Lung (tissue), 16 donors: Measurements from ENCODE around the gene ABCB8. TPM values are rescaled to one million over a fixed set of nuclear protein-coding genes. Genes with fewer than 3 reads are reported as not detected.

Experiments used
- ATAC-seq: fragments of 200-7000 bp; cut with Tn5 transposase; one replicate; pipeline ENCODE4 v1.9.1; 2020; ENCODE audit warnings: moderate number of reproducible peaks; ENCODE audit not compliant: insufficient read depth, low FRiP score
- DNase-seq, 3 donors: peaks; one replicate each; pipeline ENCODE4 v3.0.0-alpha.2; 2013 to 2017
- H3K27ac ChIP-seq, 2 donors: one replicate each; pipeline ENCODE4 v1.5.1; 2013; ENCODE audit warnings: mild to moderate bottlenecking in 2 of 2, moderate library complexity in 2 of 2, control low read depth in 1 of 2, inconsistent platforms in 1 of 2, low read depth in 1 of 2, low read length in 1 of 2
- H3K27me3 ChIP-seq, 3 donors: one replicate each; pipeline ENCODE4 v1.5.1; 2013; ENCODE audit warnings: low read length in 2 of 3; ENCODE audit not compliant: control insufficient read depth in 3 of 3, insufficient read depth in 3 of 3
- H3K36me3 ChIP-seq, 4 donors: one replicate each; pipeline ENCODE4 v1.5.1; 2013; ENCODE audit warnings: low read length in 4 of 4, mild to moderate bottlenecking in 1 of 4, moderate library complexity in 1 of 4; ENCODE audit not compliant: control insufficient read depth in 4 of 4, insufficient read depth in 4 of 4
- H3K4me1 ChIP-seq, 5 donors: one replicate each; pipeline ENCODE4 v1.5.1; 2013; ENCODE audit warnings: low read length in 5 of 5, mild to moderate bottlenecking in 2 of 5, moderate library complexity in 1 of 5; ENCODE audit not compliant: control insufficient read depth in 5 of 5, insufficient read depth in 5 of 5
- H3K4me3 ChIP-seq: one replicate; pipeline ENCODE4 v1.5.1; 2013; ENCODE audit warnings: mild to moderate bottlenecking, control low read depth, moderate library complexity
- H3K9ac ChIP-seq, 2 donors: one replicate each; pipeline ENCODE4 v1.5.1; 2013; ENCODE audit warnings: low read length in 2 of 2, control low read depth in 1 of 2; ENCODE audit not compliant: insufficient read depth in 1 of 2
- H3K9me3 ChIP-seq, 4 donors: one replicate each; pipeline ENCODE4 v1.5.1; 2013; ENCODE audit warnings: low read length in 3 of 4, mild to moderate bottlenecking in 1 of 4, moderate library complexity in 1 of 4; ENCODE audit not compliant: control insufficient read depth in 4 of 4, insufficient read depth in 3 of 4
- CTCF ChIP-seq: IDR thresholded peaks from 2 replicates; pipeline ENCODE4 v1.5.1; 2012; ENCODE audit warnings: mild to moderate bottlenecking; ENCODE audit errors: control extremely low read depth, extremely low read depth
- WGBS, 2 donors: extraction: QIAGEN DNeasy Blood & Tissue Kit; methylation state at CpG; one replicate each; pipeline ENCODE4 v1.1.7; 2013; 5-methylcytosine and 5-hydroxymethylcytosine counted together
- long read RNA-seq, 5 donors: transcript quantifications; one replicate each; lab custom pipeline, GENCODE V29; 2026
- polyA plus RNA-seq, 2 donors: library from polyadenylated mRNA; stranded (reverse); fragments of 200-250 nt; gene quantifications; one replicate each; pipeline ENCODE4 v1.2.1, GENCODE V29; 2013
- total RNA-seq, 2 donors: library from RNA; depleted of rRNA in 1 of 2; stranded (reverse); fragments of >200 nt in 1 of 2; gene quantifications; one replicate each; pipeline ENCODE4 v1.2.1, GENCODE V29; 2014 to 2021
- donor health status: control.
- donor health status: control.
- donor health status: Bipolar disorder and iron deficiency.
- donor health status: healthy.
- donor health status: DM: yes; HTN: yes; CAD: no.

Gene ABCB8
- total RNA-seq (10 to 100 TPM; 21.8 to 61.5 TPM), polyA plus RNA-seq (10 to 100 TPM; 28.7 to 28.9 TPM)
- long read RNA-seq, donor 1, full-length matches to known transcripts: 1 of 1 reads
- long read RNA-seq, donor 1, partial matches to known transcripts: 0 of 1 reads
- long read RNA-seq, donor 1, other reads (novel, unspliced or antisense): 0 of 1 reads
- long read RNA-seq, donor 2, full-length matches to known transcripts: 1 of 1 reads
- long read RNA-seq, donor 2, partial matches to known transcripts: 0 of 1 reads
- long read RNA-seq, donor 2, other reads (novel, unspliced or antisense): 0 of 1 reads
- long read RNA-seq, donor 3, partial matches to known transcripts: 0 of 1 reads
- long read RNA-seq, donor 3, other reads (novel, unspliced or antisense): 0 of 1 reads
- long read RNA-seq, donor 4, partial matches to known transcripts: 0 of 6 reads
- long read RNA-seq, donor 4, other reads (novel, unspliced or antisense): 5 of 6 reads
- long read RNA-seq, donor 5, full-length matches to known transcripts: 3 of 9 reads
- long read RNA-seq, donor 5, partial matches to known transcripts: 6 of 9 reads
- long read RNA-seq, donor 5, other reads (novel, unspliced or antisense): 0 of 9 reads

- no peaks in the 10 kb centered on the region for H3K27me3 ChIP-seq
- H3K9me3 ChIP-seq: no peaks in the 10 kb centered on the region
- TF ChIP-seq CTCF: peak; percentile 34
- peak within 1 kb of the TSS; percentile 69 for H3K4me3 ChIP-seq
- peak within 1 kb of the TSS in 1 of 2 donors; percentile 61 for H3K9ac ChIP-seq
- peaks cover 0 to 3% (median 0%) of the 10 kb centered on the region in 4 donors for H3K36me3 ChIP-seq
- peak within 1 kb of the TSS; percentile 83 to 88 for H3K27ac ChIP-seq
- DNase-seq: peak; percentile 99 to 100 (median 100)
- peaks cover 0 to 21% (median 0%) of the 10 kb centered on the region in 5 donors for H3K4me1 ChIP-seq
- 1% methylated on average over 52 to 53 of the region's 53 CpGs for WGBS, 2 donors
- peak; percentile 95 for ATAC-seq
Observed at GRCh38 chr7:151028131-151028947, at the start of gene ABCB8. TSS of gene ABCB8 (plus strand) at chr7:151028450. CDS start at chr7:151028516, 66 bp downstream.

- H3K9ac ChIP-seq: no peak overlapping the region
- peaks cover 0 to 48% (median 17%) of the 10 kb centered on the region in 5 donors for H3K4me1 ChIP-seq
- ATAC-seq (no peak), DNase-seq (no peak)
- no peaks in the 10 kb centered on the region for H3K36me3 ChIP-seq
- H3K27me3 ChIP-seq: peaks cover 3 to 26% (median 6%) of the 10 kb centered on the region in 3 donors
- 47 to 54% methylated on average over 7 of the region's 7 CpGs for WGBS, 2 donors
- no peak for TF ChIP-seq CTCF
- H3K9me3 ChIP-seq: peaks cover 0 to 3% (median 0%) of the 10 kb centered on the region in 4 donors
- peak overlapping the region in 1 of 2 donors; percentile 93 for H3K27ac ChIP-seq
- H3K4me3 ChIP-seq: no peak overlapping the region
Observed at GRCh38 chr7:150979713-150980390, 48.4 kb upstream of the ABCB8 start.

GRCh38 chr7:150980663-150981062, 47.6 kb upstream of the ABCB8 start:
- Histone ChIP-seq H3K36me3 (no peaks in the 10 kb centered on the region), H3K27me3 (peaks cover 3 to 26% (median 6%) of the 10 kb centered on the region in 3 donors), H3K4me3 (no peak overlapping the region), H3K9me3 (peaks cover 0 to 3% (median 0%) of the 10 kb centered on the region in 4 donors), H3K9ac (no peak overlapping the region), H3K4me1 (peaks cover 0 to 40% (median 10%) of the 10 kb centered on the region in 5 donors), H3K27ac (no peak overlapping the region)
- no peak for TF ChIP-seq CTCF
- ATAC-seq (no peak), DNase-seq (peak in 1 of 3 donors; percentile 56)
- WGBS, 2 donors: 41 to 57% methylated on average over 2 of the region's 2 CpGs
